Tibial nerve (tissue), 4 donors: ENCODE results near the gene RGR. TPM values are rescaled to one million over a fixed set of nuclear protein-coding genes. Genes with fewer than 3 reads are reported as not detected.
"Not testable (repeated sequence)": the region's sequence is repeated elsewhere in the genome, so short reads cannot be mapped to it uniquely, and the experiment has no call there.

ENCODE experiments used
- DNase-seq, 2 donors: peaks; one replicate each; pipeline ENCODE4 v3.0.0-alpha.2; 2019; ENCODE audit warnings: low spot score in 2 of 2
- H3K27ac ChIP-seq, 4 donors: fragments of 200-600 bp; sonication (generic) in 3 of 4; one replicate each; pipeline ENCODE4 v1.5.1; 2017 to 2019; ENCODE audit warnings: mild to moderate bottlenecking in 1 of 4
- H3K27me3 ChIP-seq, 2 donors: fragments of 200-600 bp; sonication (generic) in 1 of 2; one replicate each; pipeline versions ENCODE4 v1.5.1 to v1.6.0; 2017 to 2019
- H3K36me3 ChIP-seq, 3 donors: fragments of 200-600 bp; sonication (generic); one replicate each; pipeline ENCODE4 v1.5.1; 2018 to 2019
- H3K4me1 ChIP-seq, 4 donors: fragments of 200-600 bp; sonication (generic) in 3 of 4; one replicate each; pipeline ENCODE4 v1.5.1; 2017 to 2019
- H3K4me3 ChIP-seq, 4 donors: fragments of 200-600 bp; sonication (generic) in 3 of 4; one replicate each; pipeline ENCODE4 v1.5.1; 2017 to 2019; ENCODE audit warnings: mild to moderate bottlenecking in 1 of 4, moderate library complexity in 1 of 4
- H3K9me3 ChIP-seq, 4 donors: fragments of 200-600 bp; sonication (generic) in 3 of 4; one replicate each; pipeline ENCODE4 v1.5.1; 2017 to 2019
- CTCF ChIP-seq, 5 experiments: fragments of 200-600 bp in 3 of 5; fragments of 450-650 bp in 2 of 5; sonication (generic) in 3 of 5; IDR thresholded peaks; one replicate each; pipeline ENCODE4 v1.5.1; 2016 to 2019; ENCODE audit warnings: antibody characterized with exemption in 5 of 5, mild to moderate bottlenecking in 3 of 5, moderate library complexity in 2 of 5
- EP300 ChIP-seq, 2 donors: sonication (generic); formaldehyde crosslinking; IDR thresholded peaks; one replicate each; pipeline ENCODE4 v1.6.1; 2017; ENCODE audit warnings: antibody characterized with exemption in 2 of 2, mild to moderate bottlenecking in 1 of 2
- POLR2A ChIP-seq, 2 donors: fragments of 450-650 bp; IDR thresholded peaks; one replicate each; pipeline ENCODE4 v1.6.1; 2017; ENCODE audit warnings: antibody characterized with exemption in 2 of 2, mild to moderate bottlenecking in 2 of 2, moderate library complexity in 2 of 2
- WGBS, 2 donors: methylation state at CpG; one replicate each; pipeline ENCODE4 v1.1.5; 2018; 5-methylcytosine and 5-hydroxymethylcytosine counted together
- total RNA-seq, 4 donors: library from RNA; depleted of rRNA; stranded (reverse); fragments of >200 nt; gene quantifications; one replicate each; pipeline ENCODE4 v1.1.0, GENCODE V29; 2016

Gene RGR
- total RNA-seq, 4 donors from 2014 or later = 0.42 TPM; not detected in 3

DNA sequence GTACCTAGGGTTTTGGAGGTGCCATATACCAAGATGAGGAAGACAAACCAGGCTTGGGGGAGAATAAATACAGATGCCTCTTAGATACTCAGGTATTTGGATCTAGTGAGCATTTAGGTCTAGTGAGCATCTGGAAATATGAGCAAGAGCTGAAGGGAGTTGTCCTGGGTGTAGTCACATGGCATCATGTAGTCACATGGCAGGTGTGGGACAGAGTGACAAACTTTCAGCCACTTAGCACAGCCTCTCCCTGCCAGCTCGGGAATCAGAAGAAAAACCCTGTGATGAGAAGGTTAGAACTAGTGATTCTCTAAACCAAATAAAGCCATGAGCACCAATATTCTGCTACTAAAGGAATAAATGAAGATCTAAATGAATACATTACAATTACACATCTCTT lies 24.3 kb downstream of the RGR start:
- no peak for DNase-seq
- no peak overlapping the region for H3K4me3 ChIP-seq

DNA sequence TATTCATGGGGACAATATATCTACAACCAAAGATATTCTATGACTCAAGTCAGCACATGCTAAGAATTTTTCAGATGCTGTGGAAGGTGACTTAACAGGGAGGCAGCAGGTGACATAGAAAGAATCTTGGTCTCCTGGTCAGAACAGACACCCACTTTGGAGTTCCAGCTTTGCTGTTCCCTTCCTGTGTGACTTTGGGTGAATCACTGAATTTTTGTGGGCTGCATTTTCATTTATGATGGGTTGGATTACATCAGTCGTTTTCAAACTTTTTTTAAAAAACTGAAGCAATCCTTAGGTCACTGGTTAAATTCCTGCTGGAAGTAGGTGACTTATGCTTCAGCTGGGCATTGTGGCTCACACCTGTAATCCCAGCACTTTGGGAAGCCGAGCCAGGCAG lies 24.9 kb downstream of the RGR start:
- no peak overlapping the region for H3K4me3 ChIP-seq
- TF ChIP-seq EP300 (IDR thresholded peaks at IDR 0.05) (no peak), CTCF (IDR thresholded peaks at IDR 0.05) (no peak), POLR2A (IDR thresholded peaks at IDR 0.05) (no peak)
- H3K27me3 ChIP-seq = no peaks in the 10 kb centered on the region
- WGBS, 2 donors = 74 to 79% methylated on average over 2 of the region's 2 CpGs
- H3K36me3 ChIP-seq = no peaks in the 10 kb centered on the region
- no peak overlapping the region for H3K27ac ChIP-seq
- no peaks in the 10 kb centered on the region for H3K9me3 ChIP-seq
- DNase-seq = no peak
- peaks cover 0 to 1% (median 0%) of the 10 kb centered on the region in 4 donors for H3K4me1 ChIP-seq

More for the DNA sequence above, 24.3 kb downstream of the RGR start:
- H3K27me3 ChIP-seq = peaks cover 0 to 2% of the 10 kb centered on the region in 2 donors
- WGBS, 2 donors = 56 to 95% methylated on average over 1 of the region's 1 CpG
- no peak overlapping the region for H3K27ac ChIP-seq
- no peaks in the 10 kb centered on the region for H3K9me3 ChIP-seq
- no peaks in the 10 kb centered on the region for H3K36me3 ChIP-seq
- H3K4me1 ChIP-seq = peaks cover 0 to 6% (median 0%) of the 10 kb centered on the region in 4 donors
- TF ChIP-seq EP300 (IDR thresholded peaks at IDR 0.05) = no peak
- no peak for TF ChIP-seq CTCF (IDR thresholded peaks at IDR 0.05)
- no peak for TF ChIP-seq POLR2A (IDR thresholded peaks at IDR 0.05)

- Histone ChIP-seq H3K4me1 (no peaks in the 10 kb centered on the region), H3K9me3 (no peaks in the 10 kb centered on the region), H3K27ac (no peak overlapping the region), H3K36me3 (no peaks in the 10 kb centered on the region), H3K27me3 (no peaks in the 10 kb centered on the region), H3K4me3 (no peak overlapping the region)
- no peak for TF ChIP-seq EP300 (IDR thresholded peaks at IDR 0.05)
- TF ChIP-seq CTCF (IDR thresholded peaks at IDR 0.05) = no peak
- TF ChIP-seq POLR2A (IDR thresholded peaks at IDR 0.05) = no peak
- 50 to 70% methylated on average over 1 of the region's 1 CpG for WGBS, 2 donors
- no peak for DNase-seq
These were observed 25.9 kb downstream of the RGR start for GRCh38 chr10:84270708-84271107.

DNA sequence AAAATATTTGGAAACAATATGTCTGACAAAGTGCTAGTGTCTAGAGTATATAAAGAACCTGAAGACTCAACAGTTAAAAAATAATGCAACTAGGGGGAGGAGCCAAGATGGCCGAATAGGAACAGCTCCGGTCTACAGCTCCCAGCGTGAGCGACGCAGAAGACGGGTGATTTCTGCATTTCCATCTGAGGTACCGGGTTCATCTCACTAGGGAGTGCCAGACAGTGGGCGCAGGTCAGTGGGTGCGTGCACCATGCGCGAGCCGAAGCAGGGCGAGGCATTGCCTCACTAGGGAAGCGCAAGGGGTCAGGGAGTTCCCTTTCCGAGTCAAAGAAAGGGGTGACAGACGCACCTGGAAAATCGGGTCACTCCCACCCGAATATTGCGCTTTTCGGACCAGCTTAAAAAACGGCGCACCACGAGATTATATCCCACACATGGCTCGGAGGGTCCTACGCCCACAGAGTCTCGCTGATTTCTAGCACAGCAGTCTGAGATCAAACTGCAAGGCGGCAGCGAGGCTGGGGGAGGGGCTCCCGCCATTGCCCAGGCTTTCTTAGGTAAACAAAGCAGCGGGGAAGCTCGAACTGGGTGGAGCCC lies 35.1 kb downstream of the RGR start:
- WGBS, 2 donors = 71 to 74% methylated on average over 29 to 30 of the region's 31 CpGs
- H3K27me3 ChIP-seq, H3K27ac ChIP-seq, H3K4me1 ChIP-seq, H3K36me3 ChIP-seq, H3K9me3 ChIP-seq, DNase-seq, H3K4me3 ChIP-seq: not testable (repeated sequence)

- H3K27ac ChIP-seq = no peak overlapping the region
- no peaks in the 10 kb centered on the region for H3K27me3 ChIP-seq
- no peaks in the 10 kb centered on the region for H3K9me3 ChIP-seq
- H3K4me1 ChIP-seq = no peaks in the 10 kb centered on the region
- no peak for DNase-seq
- H3K4me3 ChIP-seq = no peak overlapping the region
- no peaks in the 10 kb centered on the region for H3K36me3 ChIP-seq
- no peak for TF ChIP-seq EP300 (IDR thresholded peaks at IDR 0.05)
- TF ChIP-seq CTCF (IDR thresholded peaks at IDR 0.05) = no peak
- TF ChIP-seq POLR2A (IDR thresholded peaks at IDR 0.05) = no peak
These were observed 41.8 kb downstream of the RGR start for GRCh38 chr10:84286695-84287094.

GRCh38 chr10:84288151-84288550 lies 43.3 kb downstream of the RGR start:
- Histone ChIP-seq H3K4me3 (no peak overlapping the region), H3K27me3 (no peaks in the 10 kb centered on the region), H3K9me3 (no peaks in the 10 kb centered on the region), H3K4me1 (no peaks in the 10 kb centered on the region), H3K27ac (no peak overlapping the region), H3K36me3 (no peaks in the 10 kb centered on the region)
- no peak for DNase-seq
- no peak for TF ChIP-seq CTCF (IDR thresholded peaks at IDR 0.05)
- no peak for TF ChIP-seq POLR2A (IDR thresholded peaks at IDR 0.05)
- no peak for TF ChIP-seq EP300 (IDR thresholded peaks at IDR 0.05)
- 91 to 96% methylated on average over 1 of the region's 1 CpG for WGBS, 2 donors
